Keratinocyte (primary cell): ENCODE results near the gene C1orf35. TPM values are rescaled to one million over a fixed set of nuclear protein-coding genes. Genes with fewer than 3 reads are reported as not detected.

Experiments used
- DNase-seq: peaks from one replicate; pipeline ENCODE4 v3.0.0-alpha.2; 2011; ENCODE audit warnings: low read depth, missing footprints, low spot score
- FAIRE-seq: peaks from 2 replicates; lab custom pipeline; 2011; peaks lifted over from hg19 to GRCh38; lab: Jason Lieb, UNC
- H2AFZ ChIP-seq: 2 replicates; pipeline ENCODE4 v1.6.0; 2012; ENCODE audit warnings: low read length, control low read depth, inconsistent platforms; ENCODE audit not compliant: control insufficient read depth
- H3K27ac ChIP-seq: 2 replicates; pipeline ENCODE4 v1.5.1; 2011; ENCODE audit warnings: low read length; ENCODE audit not compliant: control insufficient read depth, insufficient read depth
- H3K27me3 ChIP-seq: 3 replicates; pipeline ENCODE4 v1.6.0; 2011; ENCODE audit warnings: low read length; ENCODE audit not compliant: control insufficient read depth, insufficient read depth; ENCODE audit errors: extremely low read depth
- H3K36me3 ChIP-seq, 2 experiments: 2 replicates in 1 of 2; 3 replicates in 1 of 2; pipeline ENCODE4 v1.5.1; 2011; ENCODE audit warnings: low read length in 2 of 2, mild to moderate bottlenecking in 1 of 2; ENCODE audit not compliant: control insufficient read depth in 2 of 2, insufficient read depth in 2 of 2; ENCODE audit errors: extremely low read depth in 1 of 2
- H3K4me1 ChIP-seq: 3 replicates; pipeline ENCODE4 v1.5.1; 2011; ENCODE audit warnings: low read length; ENCODE audit not compliant: control insufficient read depth, insufficient read depth; ENCODE audit errors: extremely low read depth
- H3K4me2 ChIP-seq: 3 replicates; pipeline ENCODE4 v1.6.0; 2011; ENCODE audit warnings: low read depth, low read length; ENCODE audit not compliant: control insufficient read depth, insufficient read depth; ENCODE audit errors: extremely low read depth
- H3K4me3 ChIP-seq, 3 experiments: fragments of 200-600 bp in 1 of 3; sonication (generic) in 1 of 3; 2 replicates in 2 of 3; 3 replicates in 1 of 3; pipeline ENCODE4 v1.5.1; 2011 to 2016; ENCODE audit warnings: low read length in 3 of 3, mild to moderate bottlenecking in 3 of 3, control low read depth in 2 of 3, inconsistent platforms in 1 of 3, low read depth in 1 of 3, mixed read lengths in 1 of 3, mixed run types in 1 of 3, moderate library complexity in 1 of 3; ENCODE audit not compliant: control insufficient read depth in 2 of 3, insufficient read depth in 2 of 3; ENCODE audit errors: extremely low read depth in 1 of 3
- H3K79me2 ChIP-seq: 2 replicates; pipeline ENCODE4 v1.6.0; 2012; ENCODE audit warnings: low read length; ENCODE audit not compliant: control insufficient read depth, insufficient read depth
- H3K9ac ChIP-seq: 3 replicates; pipeline ENCODE4 v1.6.0; 2011; ENCODE audit warnings: low read length; ENCODE audit not compliant: control insufficient read depth, insufficient read depth; ENCODE audit errors: extremely low read depth
- H3K9me1 ChIP-seq: 3 replicates; pipeline ENCODE4 v1.6.0; 2011; ENCODE audit warnings: low read length; ENCODE audit not compliant: control insufficient read depth, insufficient read depth; ENCODE audit errors: extremely low read depth
- H3K9me3 ChIP-seq: 2 replicates; pipeline ENCODE4 v1.5.1; 2012; ENCODE audit warnings: low read depth, low read length; ENCODE audit not compliant: control insufficient read depth
- H4K20me1 ChIP-seq: 3 replicates; pipeline ENCODE4 v1.6.0; 2011; ENCODE audit warnings: low read length; ENCODE audit not compliant: control insufficient read depth, insufficient read depth; ENCODE audit errors: extremely low read depth
- CTCF ChIP-seq, 3 experiments: IDR thresholded peaks in 1 of 3; conservative IDR thresholded peaks in 1 of 3; optimal IDR thresholded peaks in 1 of 3; 2 replicates in 2 of 3; 3 replicates in 1 of 3; pipeline versions ENCODE3 to v1.5.1; 2011; ENCODE audit warnings: low read length in 3 of 3, mild to moderate bottlenecking in 3 of 3, moderate library complexity in 2 of 3, control low read depth in 1 of 3, inconsistent platforms in 1 of 3; ENCODE audit not compliant: insufficient read depth in 2 of 3; ENCODE audit errors: extremely low read depth in 1 of 3
- EZH2 ChIP-seq: IDR thresholded peaks from one replicate; pipeline ENCODE4 v1.6.1; 2012; ENCODE audit warnings: inconsistent platforms, mild to moderate bottlenecking, low read length, moderate library complexity
- dilution Hi-C: fragments of 300-500 bp; cut with MboI; formaldehyde crosslinking; loops from one replicate; pipeline ENCODE4 v1.7.0; 2020; ENCODE audit warnings: low sequenced_read_pairs; ENCODE audit not compliant: extremely low pct_ligation_motif_present
- polyA plus RNA-seq, 5 experiments: library from polyadenylated mRNA; depleted of rRNA in 3 of 5; stranded (reverse) in 3 of 5; stranded (forward) in 1 of 5; unstranded in 1 of 5; fragments of >200 nt; gene quantifications; 1 replicate in 1 of 5; 2 replicates in 3 of 5; 3 replicates in 1 of 5; pipeline versions ENCODE4 v1.2.1 to v1.2.3, GENCODE V29; 2011 to 2012; ENCODE audit warnings: missing spikeins in 2 of 5, low read depth in 1 of 5, low replicate concordance in 1 of 5

C1orf35 gene
- polyA plus RNA-seq, 1 donor (not counting 4 experiments of a cell fraction or from before 2014, with no cell fraction given): 8.2 TPM

GRCh38 chr1:228077565-228078330, 25.4 kb downstream of the C1orf35 start:
- Histone ChIP-seq H3K27ac (no peak overlapping the region), H3K79me2 (peaks cover 23% of the 10 kb centered on the region), H3K9ac (no peak overlapping the region), H4K20me1 (no peaks in the 10 kb centered on the region), H3K4me2 (no peak overlapping the region), H3K9me1 (peaks cover 4% of the 10 kb centered on the region), H3K9me3 (no peaks in the 10 kb centered on the region), H2AFZ (no peak overlapping the region), H3K27me3 (no peaks in the 10 kb centered on the region), H3K36me3 (peaks cover 0 to 3% of the 10 kb centered on the region in 2 experiments), H3K4me3 (no peak overlapping the region), H3K4me1 (peaks cover 5% of the 10 kb centered on the region)
- DNase-seq (no peak), FAIRE-seq (no peak)
- TF ChIP-seq EZH2: no peak
- TF ChIP-seq CTCF (optimal IDR thresholded peaks at IDR 0.05 in 1 of 3, IDR thresholded peaks at IDR 0.05 in 1 of 3, conservative IDR thresholded peaks at IDR 0.05 in 1 of 3; ENCODE audit: extremely low read depth in 1 of 3, insufficient read depth in 2 of 3, low read length in 3 of 3): no peak
- dilution Hi-C loops: no loop called here

GRCh38 chr1:228076796-228077430, 26.2 kb downstream of the C1orf35 start:
- Histone ChIP-seq H3K27me3 (no peaks in the 10 kb centered on the region), H3K79me2 (peaks cover 17% of the 10 kb centered on the region), H3K9me1 (peaks cover 4% of the 10 kb centered on the region), H4K20me1 (no peaks in the 10 kb centered on the region), H3K4me2 (no peak overlapping the region), H3K36me3 (peaks cover 0 to 3% of the 10 kb centered on the region in 2 experiments), H3K4me1 (peaks cover 5% of the 10 kb centered on the region), H3K27ac (no peak overlapping the region), H2AFZ (no peak overlapping the region), H3K9me3 (no peaks in the 10 kb centered on the region), H3K9ac (no peak overlapping the region), H3K4me3 (no peak overlapping the region)
- no peak for DNase-seq
- FAIRE-seq: no peak
- dilution Hi-C loops: no loop called here
- TF ChIP-seq EZH2: no peak
- TF ChIP-seq CTCF (optimal IDR thresholded peaks at IDR 0.05 in 1 of 3, IDR thresholded peaks at IDR 0.05 in 1 of 3, conservative IDR thresholded peaks at IDR 0.05 in 1 of 3; ENCODE audit: extremely low read depth in 1 of 3, insufficient read depth in 2 of 3, low read length in 3 of 3): no peak
